K562 (cell line): ENCODE measurements around the gene DENND1A. TPM values are rescaled to one million over a fixed set of nuclear protein-coding genes. Genes with fewer than 3 reads are reported as not detected.

Experiments used
- ATAC-seq: fragments of 200-7000 bp; cut with Tn5 transposase; 3 replicates; pipeline ENCODE4 v1.9.1; 2020; ENCODE audit warnings: moderate library complexity
- BruUV-seq: library from RNA; stranded (reverse); fragments of 400-500 nt; replicated peaks from 2 replicates; lab custom pipeline; 2021; lab: Mats Ljungman, UMichigan
- CTCF ChIA-PET: fragments of 300-600 bp; formaldehyde crosslinking; extraction: SDS; loops from one replicate; lab custom pipeline; 2021; ENCODE audit warnings: low intra/inter-chr PET ratio; lab: Yijun Ruan, JAX
- POLR2A ChIA-PET: fragments of 300-600, 350-650 bp; sonication (Branson Sonifier 250); formaldehyde crosslinking; extraction: SDS; loops from one replicate; lab custom pipeline; 2021; ENCODE audit warnings: antibody characterized with exemption, inconsistent platforms; lab: Yijun Ruan, JAX
- DNase-seq, 4 experiments: peaks; one replicate each; pipeline versions ENCODE4 v3.0.0 to v3.0.0-alpha.2; 2011 to 2018; ENCODE audit warnings: low spot score in 3 of 4, mixed read lengths in 3 of 4; ENCODE audit errors: extremely low read depth in 1 of 4
- FAIRE-seq: peaks from 2 replicates; lab custom pipeline; 2011; peaks lifted over from hg19 to GRCh38; lab: Jason Lieb, UNC
- H2AFZ ChIP-seq: 2 replicates; pipeline ENCODE4 v1.6.0; 2011; ENCODE audit warnings: low read depth, low read length, control low read depth, inconsistent platforms
- H3K27ac ChIP-seq: fragments of 200-600 bp; 3 replicates; pipeline ENCODE4 v1.8.0; 2011; ENCODE audit warnings: low read depth, mild to moderate bottlenecking, control low read depth, inconsistent platforms, low read length, moderate library complexity, mixed read lengths; ENCODE audit errors: extremely low read depth
- H3K27me3 ChIP-seq, 2 experiments: fragments of 300-600 bp in 1 of 2; 2 replicates in 1 of 2; 3 replicates in 1 of 2; pipeline versions ENCODE4 v1.6.0 to v1.8.0; 2011; ENCODE audit warnings: inconsistent platforms in 2 of 2, low read length in 2 of 2, mild to moderate bottlenecking in 1 of 2, mixed read lengths in 1 of 2, moderate library complexity in 1 of 2; ENCODE audit not compliant: control insufficient read depth in 2 of 2, insufficient read depth in 2 of 2
- H3K36me3 ChIP-seq: fragments of 300-600 bp; 3 replicates; pipeline ENCODE4 v1.8.0; 2011; ENCODE audit warnings: mild to moderate bottlenecking, low read length, inconsistent platforms; ENCODE audit not compliant: control insufficient read depth, insufficient read depth
- H3K4me1 ChIP-seq, 2 experiments: fragments of 200-600 bp in 1 of 2; replicated peaks in 1 of 2; 2 replicates in 1 of 2; 3 replicates in 1 of 2; pipeline versions ENCODE4 v1.5.1 to v1.8.0; 2011; ENCODE audit warnings: inconsistent platforms in 2 of 2, low read length in 2 of 2, mild to moderate bottlenecking in 1 of 2, mixed read lengths in 1 of 2, moderate library complexity in 1 of 2; ENCODE audit not compliant: control insufficient read depth in 2 of 2, insufficient read depth in 2 of 2
- H3K4me2 ChIP-seq: 2 replicates; pipeline ENCODE4 v1.6.1; 2011; ENCODE audit warnings: low read length, control low read depth, inconsistent platforms, mixed read lengths; ENCODE audit not compliant: insufficient read depth
- H3K4me3 ChIP-seq: fragments of 200-600 bp; sonication (generic), shearing (Covaris generic); 2 replicates; pipeline ENCODE4 v1.5.1; 2016; ENCODE audit warnings: control low read depth, inconsistent platforms
- H3K79me2 ChIP-seq: fragments of 200-600 bp; 3 replicates; pipeline ENCODE4 v1.8.0; 2011; ENCODE audit warnings: low read length, inconsistent platforms; ENCODE audit not compliant: control insufficient read depth, insufficient read depth
- H3K9ac ChIP-seq, 2 experiments: 2 replicates each; pipeline versions ENCODE4 v1.6.0 to v1.6.1; 2011; ENCODE audit warnings: low read depth in 2 of 2, low read length in 2 of 2, control low read depth in 1 of 2, inconsistent platforms in 1 of 2, mild to moderate bottlenecking in 1 of 2, mixed read lengths in 1 of 2; ENCODE audit not compliant: insufficient read depth in 1 of 2
- H3K9me1 ChIP-seq: one replicate; pipeline ENCODE4 v1.6.0; 2011; ENCODE audit warnings: inconsistent platforms, mild to moderate bottlenecking, low read length, moderate library complexity; ENCODE audit not compliant: control insufficient read depth, insufficient read depth
- H3K9me3 ChIP-seq: replicated peaks from 2 replicates; pipeline ENCODE4 v1.5.1; 2011; ENCODE audit warnings: low read depth, low read length, inconsistent platforms; ENCODE audit not compliant: control insufficient read depth, insufficient read depth
- H4K20me1 ChIP-seq: replicated peaks from 2 replicates; pipeline ENCODE4 v1.6.1; 2011; ENCODE audit warnings: low read length, inconsistent platforms, mixed read lengths; ENCODE audit not compliant: control insufficient read depth, insufficient read depth
- GTF2F1 ChIP-seq: IDR thresholded peaks from 2 replicates; pipeline ENCODE4 v1.6.1; 2011; ENCODE audit warnings: low read depth, low read length, improper control_type of control experiment
- MCM2 ChIP-seq: fragments of 450-650 bp; IDR thresholded peaks from 2 replicates; pipeline ENCODE4 v1.6.1; 2017; ENCODE audit warnings: low read depth, mild to moderate bottlenecking
- MNT ChIP-seq, 2 experiments: fragments of 450-650 bp; conservative IDR thresholded peaks; 2 replicates each; pipeline ENCODE4 v1.6.1; 2017; ENCODE audit warnings: mild to moderate bottlenecking in 2 of 2, moderate library complexity in 2 of 2
- MXI1 ChIP-seq: IDR thresholded peaks from 2 replicates; pipeline ENCODE4 v1.6.1; 2011; ENCODE audit warnings: low read depth, mild to moderate bottlenecking, improper control_type of control experiment, low read length
- RFX1 ChIP-seq: fragments of 450-650 bp; IDR thresholded peaks from 2 replicates; pipeline ENCODE4 v1.6.1; 2016; ENCODE audit warnings: mild to moderate bottlenecking, moderate library complexity
- ZNF146 ChIP-seq: IDR thresholded peaks from one replicate; pipeline ENCODE4 v1.6.1; 2018; ENCODE audit warnings: missing compliant biosample characterization; ENCODE audit not compliant: unreplicated experiment
- ZNF354B ChIP-seq: fragments of 250-450 bp; sonication (Bioruptor Pico); IDR thresholded peaks from 2 replicates; pipeline ENCODE4 v1.4.0; 2020
- ZNF57 ChIP-seq: fragments of 450-650 bp; formaldehyde crosslinking; IDR thresholded peaks from 2 replicates; pipeline ENCODE4 v1.4.0; 2020; ENCODE audit warnings: mild to moderate bottlenecking, moderate library complexity
- WGBS: fragments of 100-300 bp; shearing (Covaris generic); methylation state at CpG from one replicate; pipeline ENCODE4 v1.1.6; 2016; ENCODE audit warnings: low coverage, mixed read lengths; ENCODE audit not compliant: insufficient coverage; ENCODE audit errors: missing lambda C conversion rate; 5-methylcytosine and 5-hydroxymethylcytosine counted together
- in situ Hi-C: fragments of 300-500 bp; cut with MboI; formaldehyde crosslinking; loops from 4 replicates; pipeline ENCODE4 v1.15.0; 2018; ENCODE audit warnings: inconsistent platforms, mixed read lengths
- intact Hi-C: fragments of 100-400 bp; cut with micrococcal nuclease; formaldehyde crosslinking; loops from 2 replicates; pipeline ENCODE4 v1.14.2; 2022
- polyA plus RNA-seq, 8 experiments: library from polyadenylated mRNA; depleted of rRNA in 4 of 8; stranded (reverse) in 5 of 8; unstranded in 3 of 8; fragments of >200 nt; fragmentation: Nextera tagmentation in 2 of 8; fragmentation: Illumina TruSeq in 1 of 8; extraction: Ambion mirVana in 2 of 8; extraction: Trizol in 1 of 8; gene quantifications; 2 replicates each; pipeline versions ENCODE4 v1.2.1 to v1.2.3, GENCODE V29; 2011 to 2014; ENCODE audit warnings: inconsistent platforms in 1 of 8, missing spikeins in 1 of 8
- total RNA-seq, 7 experiments: library from RNA; depleted of rRNA in 6 of 7; stranded (reverse); fragments of >200 nt in 6 of 7; fragmentation: Illumina TruSeq in 2 of 7; extraction: Trizol in 2 of 7; gene quantifications; 2 replicates each; pipeline versions ENCODE4 v1.2.1 to v1.2.3, GENCODE V29; 2011 to 2021; ENCODE audit warnings: low replicate concordance in 1 of 7
- TF ChIP-seq, protein P1 (sequence below): fragments of 450-650 bp; IDR thresholded peaks from 2 replicates; pipeline ENCODE4 v1.6.1; 2016

Gene DENND1A
- total and polyA plus RNA-seq, 9 of the 15 experiments (the other 6 are each of a cell fraction or from before 2014, with no cell fraction given) = 7.6 to 29.5 (median 15.7) TPM

GRCh38 chr9:123475407-123475806 is 454.5 kb downstream of the DENND1A start (continued):
- no peak for TF ChIP-seq MCM2
- no peak for TF ChIP-seq GTF2F1

DNA sequence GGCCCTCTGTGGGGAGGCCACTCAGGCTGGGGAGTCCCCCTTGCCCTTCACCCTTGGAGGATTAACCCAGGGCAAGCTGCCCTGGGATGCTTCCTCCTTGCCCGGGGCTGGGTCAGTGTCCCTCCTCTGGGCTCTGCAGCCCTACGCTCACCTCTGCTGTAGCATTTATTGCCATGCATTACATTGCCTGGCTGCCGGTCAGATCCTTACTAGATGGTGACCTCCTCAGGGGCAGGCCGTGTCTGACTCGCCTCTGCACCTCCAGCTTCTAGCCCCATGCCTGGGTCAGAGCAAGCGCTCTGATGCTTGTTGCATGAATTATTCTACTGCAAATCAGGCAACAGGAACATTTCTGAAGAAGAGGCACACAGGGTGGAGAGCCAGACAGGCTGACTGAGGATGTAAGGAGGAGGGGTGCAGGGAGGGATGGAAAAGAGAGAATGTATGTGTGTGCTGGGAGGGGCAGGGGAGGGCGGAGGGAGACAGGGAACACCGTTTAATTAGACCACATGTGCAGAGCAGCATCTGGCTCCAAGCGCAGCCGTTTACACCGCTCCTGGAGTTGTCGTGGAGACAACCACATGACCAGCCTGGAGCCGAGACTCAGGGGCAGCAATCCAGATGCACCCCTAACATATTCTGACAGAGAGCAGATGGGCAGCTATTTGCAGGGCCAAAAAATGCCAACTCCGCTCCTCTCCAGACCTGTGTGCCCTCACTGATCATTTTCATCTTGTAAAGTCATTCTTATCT is 456.9 kb downstream of the DENND1A start:
- Histone ChIP-seq H3K36me3 (no peaks in the 10 kb centered on the region), H2AFZ (no peak overlapping the region), H3K79me2 (no peaks in the 10 kb centered on the region), H3K4me1 (peaks cover 11 to 12% of the 10 kb centered on the region in 2 experiments), H3K27me3 (no peaks in the 10 kb centered on the region), H3K4me2 (no peak overlapping the region), H3K9me1 (no peaks in the 10 kb centered on the region), H3K9ac (no peak overlapping the region), H4K20me1 (0 out of 2 replicates have a peak, but pooled peaks cover 3% of the 10 kb centered on the region), H3K9me3 (no peaks in the 10 kb centered on the region), H3K4me3 (no peak overlapping the region), H3K27ac (no peak overlapping the region)
- WGBS = 66% methylated on average over 14 of the region's 14 CpGs
- BruUV-seq = no TSS peak
- ATAC-seq (no peak), FAIRE-seq (no peak), DNase-seq (no peak)
- ChIA-PET POLR2A (no interaction called here), CTCF (no interaction called here)
- intact Hi-C loops (no loop called here), in situ Hi-C loops (no loop called here)
- TF ChIP-seq MNT (conservative IDR thresholded peaks at IDR 0.05) (no peak), ZNF57 (no peak), ZNF146 (CRISPR knock-in tag) (no peak), RFX1 (0 out of 2 replicates have a peak, but pooled peaks have one; percentile 16), ZNF354B (no peak), MXI1 (no peak)
- TF ChIP-seq, protein P1, sequence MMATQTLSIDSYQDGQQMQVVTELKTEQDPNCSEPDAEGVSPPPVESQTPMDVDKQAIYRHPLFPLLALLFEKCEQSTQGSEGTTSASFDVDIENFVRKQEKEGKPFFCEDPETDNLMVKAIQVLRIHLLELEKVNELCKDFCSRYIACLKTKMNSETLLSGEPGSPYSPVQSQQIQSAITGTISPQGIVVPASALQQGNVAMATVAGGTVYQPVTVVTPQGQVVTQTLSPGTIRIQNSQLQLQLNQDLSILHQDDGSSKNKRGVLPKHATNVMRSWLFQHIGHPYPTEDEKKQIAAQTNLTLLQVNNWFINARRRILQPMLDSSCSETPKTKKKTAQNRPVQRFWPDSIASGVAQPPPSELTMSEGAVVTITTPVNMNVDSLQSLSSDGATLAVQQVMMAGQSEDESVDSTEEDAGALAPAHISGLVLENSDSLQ = no peak
